Right atrium auricular region (tissue), 2 donors: ENCODE data around the gene CD6. TPM values are rescaled to one million over a fixed set of nuclear protein-coding genes. Genes with fewer than 3 reads are reported as not detected.
A peak's percentile ranks its signal among the peaks of the same experiment; 100 is the strongest.

Source experiments
- DNase-seq: peaks from one replicate; pipeline ENCODE4 v3.0.0-alpha.2; 2019; ENCODE audit warnings: low spot score
- H3K27ac ChIP-seq, 2 donors: fragments of 200-600 bp; sonication (generic); 1 replicate in 1 of 2; 2 replicates in 1 of 2; pipeline ENCODE4 v1.5.1; 2016 to 2019
- H3K27me3 ChIP-seq, 2 donors: fragments of 200-600 bp; sonication (generic); one replicate each; pipeline versions ENCODE4 v1.5.1 to v1.6.0; 2017 to 2019
- H3K36me3 ChIP-seq: fragments of 200-600 bp; sonication (generic); one replicate; pipeline ENCODE4 v1.5.1; 2016
- H3K4me1 ChIP-seq, 2 donors: fragments of 200-600 bp; sonication (generic); one replicate each; pipeline versions ENCODE4 v1.5.1 to v1.6.0; 2017 to 2019
- H3K4me3 ChIP-seq, 2 donors: fragments of 200-600 bp; sonication (generic); 1 replicate in 1 of 2; 2 replicates in 1 of 2; pipeline ENCODE4 v1.5.1; 2017 to 2019; ENCODE audit warnings: mild to moderate bottlenecking in 1 of 2, moderate library complexity in 1 of 2
- H3K9me3 ChIP-seq, 2 donors: fragments of 200-600 bp; sonication (generic); one replicate each; pipeline ENCODE4 v1.5.1; 2019
- total RNA-seq, 2 donors: library from RNA; depleted of rRNA; stranded (reverse); fragments of >200 nt; gene quantifications; one replicate each; pipeline ENCODE4 v1.1.0, GENCODE V29; 2016
- TF ChIP-seq, protein P1 (sequence below), 2 donors: fragments of 200-600 bp; sonication (generic); IDR thresholded peaks; one replicate each; pipeline ENCODE4 v1.5.1; 2019; ENCODE audit warnings: antibody characterized with exemption in 2 of 2

The CD6 gene
- total RNA-seq, 2 donors from 2014 or later: 0.48 to 0.79 TPM

DNA sequence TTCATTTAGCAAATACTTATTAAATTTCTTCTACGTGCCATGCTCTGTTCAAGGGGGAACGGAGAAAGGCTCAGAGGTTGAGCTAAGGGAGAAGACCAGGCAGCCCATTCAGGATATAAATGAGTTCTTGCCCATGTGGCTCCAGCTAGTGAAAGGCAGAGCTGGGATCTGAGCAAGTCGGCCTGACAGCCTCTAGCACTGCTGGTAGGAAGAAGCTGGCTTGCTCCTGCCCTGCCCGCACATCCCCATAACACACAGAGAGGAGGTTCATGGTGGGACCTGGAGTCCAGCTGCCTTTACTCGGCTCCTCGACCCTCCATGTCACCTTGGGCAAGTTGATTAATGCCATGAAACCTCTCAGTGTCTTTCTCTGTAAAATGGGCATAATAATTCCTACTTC, 21.5 kb upstream of the CD6 start:
- Histone ChIP-seq H3K4me3 (peak overlapping the region; percentile 39 to 56), H3K27ac (peak overlapping the region in 1 of 2 donors; percentile 35), H3K36me3 (no peaks in the 10 kb centered on the region), H3K4me1 (peaks cover 0 to 21% of the 10 kb centered on the region in 2 donors), H3K9me3 (no peaks in the 10 kb centered on the region), H3K27me3 (no peaks in the 10 kb centered on the region)
- TF ChIP-seq, protein P1, sequence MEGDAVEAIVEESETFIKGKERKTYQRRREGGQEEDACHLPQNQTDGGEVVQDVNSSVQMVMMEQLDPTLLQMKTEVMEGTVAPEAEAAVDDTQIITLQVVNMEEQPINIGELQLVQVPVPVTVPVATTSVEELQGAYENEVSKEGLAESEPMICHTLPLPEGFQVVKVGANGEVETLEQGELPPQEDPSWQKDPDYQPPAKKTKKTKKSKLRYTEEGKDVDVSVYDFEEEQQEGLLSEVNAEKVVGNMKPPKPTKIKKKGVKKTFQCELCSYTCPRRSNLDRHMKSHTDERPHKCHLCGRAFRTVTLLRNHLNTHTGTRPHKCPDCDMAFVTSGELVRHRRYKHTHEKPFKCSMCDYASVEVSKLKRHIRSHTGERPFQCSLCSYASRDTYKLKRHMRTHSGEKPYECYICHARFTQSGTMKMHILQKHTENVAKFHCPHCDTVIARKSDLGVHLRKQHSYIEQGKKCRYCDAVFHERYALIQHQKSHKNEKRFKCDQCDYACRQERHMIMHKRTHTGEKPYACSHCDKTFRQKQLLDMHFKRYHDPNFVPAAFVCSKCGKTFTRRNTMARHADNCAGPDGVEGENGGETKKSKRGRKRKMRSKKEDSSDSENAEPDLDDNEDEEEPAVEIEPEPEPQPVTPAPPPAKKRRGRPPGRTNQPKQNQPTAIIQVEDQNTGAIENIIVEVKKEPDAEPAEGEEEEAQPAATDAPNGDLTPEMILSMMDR (IDR thresholded peaks at IDR 0.05): no peak
- no peak for DNase-seq

DNA sequence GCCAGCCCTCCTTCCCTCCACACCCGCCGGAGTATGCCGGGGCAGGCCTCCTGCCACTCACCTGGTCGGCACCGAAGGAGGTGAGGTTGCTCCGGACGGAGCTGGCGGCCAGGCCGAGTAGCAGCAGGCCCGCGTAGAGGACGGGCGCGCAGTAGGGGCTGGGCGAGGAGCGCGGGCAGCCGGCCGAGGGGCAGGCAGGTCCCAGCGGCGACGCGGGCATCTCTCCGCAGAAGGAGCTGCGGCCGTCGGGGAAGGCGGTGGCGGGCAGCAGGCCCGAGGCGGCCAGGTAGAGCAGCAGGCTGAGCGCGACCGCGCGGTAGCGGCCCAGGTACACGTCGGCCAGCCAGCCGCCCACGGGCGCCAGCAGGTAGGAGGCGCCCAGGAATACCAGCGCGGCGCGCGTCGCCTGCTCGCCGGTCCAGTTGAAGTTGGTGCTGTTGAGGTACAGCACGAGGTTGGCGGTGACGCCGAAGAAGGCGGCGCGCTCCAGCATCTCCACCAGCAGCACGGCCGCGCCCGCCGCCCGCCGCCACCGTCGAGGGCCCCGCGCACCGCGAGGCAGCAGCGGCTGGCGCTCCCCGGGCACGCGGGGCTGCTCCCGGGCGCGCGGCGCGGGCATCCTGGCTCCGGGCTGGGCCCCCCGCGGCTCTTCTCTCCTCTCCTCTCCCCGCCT, 20.4 kb upstream of the CD6 start:
- Histone ChIP-seq H3K9me3 (no peaks in the 10 kb centered on the region), H3K27ac (peak overlapping the region; percentile 35 to 81), H3K4me3 (peak overlapping the region; percentile 39 to 56), H3K36me3 (no peaks in the 10 kb centered on the region), H3K27me3 (no peaks in the 10 kb centered on the region), H3K4me1 (peaks cover 0 to 21% of the 10 kb centered on the region in 2 donors)
- TF ChIP-seq, protein P1 (IDR thresholded peaks at IDR 0.05): no peak
- no peak for DNase-seq

DNA sequence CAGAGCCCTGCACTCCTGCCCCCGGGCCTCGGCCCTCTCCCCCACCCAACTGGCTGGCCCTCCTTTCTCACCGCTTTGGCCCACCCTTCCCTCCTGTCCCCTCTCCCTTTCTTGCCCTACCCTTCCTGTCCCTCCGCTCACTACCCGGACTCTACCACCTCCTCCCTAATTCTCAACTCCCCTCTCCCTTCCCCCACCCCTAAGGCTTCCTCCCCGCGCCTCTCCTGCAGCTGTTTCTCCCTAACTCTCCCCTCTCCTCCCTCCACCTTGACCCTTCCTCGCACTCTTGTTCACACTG, 19.9 kb upstream of the CD6 start:
- Histone ChIP-seq H3K36me3 (no peaks in the 10 kb centered on the region), H3K9me3 (no peaks in the 10 kb centered on the region), H3K27me3 (no peaks in the 10 kb centered on the region), H3K4me1 (peaks cover 0 to 21% of the 10 kb centered on the region in 2 donors), H3K27ac (peak overlapping the region; percentile 81 to 86), H3K4me3 (peak overlapping the region; percentile 39 to 56)
- TF ChIP-seq, protein P1 (IDR thresholded peaks at IDR 0.05): no peak
- no peak for DNase-seq

DNA sequence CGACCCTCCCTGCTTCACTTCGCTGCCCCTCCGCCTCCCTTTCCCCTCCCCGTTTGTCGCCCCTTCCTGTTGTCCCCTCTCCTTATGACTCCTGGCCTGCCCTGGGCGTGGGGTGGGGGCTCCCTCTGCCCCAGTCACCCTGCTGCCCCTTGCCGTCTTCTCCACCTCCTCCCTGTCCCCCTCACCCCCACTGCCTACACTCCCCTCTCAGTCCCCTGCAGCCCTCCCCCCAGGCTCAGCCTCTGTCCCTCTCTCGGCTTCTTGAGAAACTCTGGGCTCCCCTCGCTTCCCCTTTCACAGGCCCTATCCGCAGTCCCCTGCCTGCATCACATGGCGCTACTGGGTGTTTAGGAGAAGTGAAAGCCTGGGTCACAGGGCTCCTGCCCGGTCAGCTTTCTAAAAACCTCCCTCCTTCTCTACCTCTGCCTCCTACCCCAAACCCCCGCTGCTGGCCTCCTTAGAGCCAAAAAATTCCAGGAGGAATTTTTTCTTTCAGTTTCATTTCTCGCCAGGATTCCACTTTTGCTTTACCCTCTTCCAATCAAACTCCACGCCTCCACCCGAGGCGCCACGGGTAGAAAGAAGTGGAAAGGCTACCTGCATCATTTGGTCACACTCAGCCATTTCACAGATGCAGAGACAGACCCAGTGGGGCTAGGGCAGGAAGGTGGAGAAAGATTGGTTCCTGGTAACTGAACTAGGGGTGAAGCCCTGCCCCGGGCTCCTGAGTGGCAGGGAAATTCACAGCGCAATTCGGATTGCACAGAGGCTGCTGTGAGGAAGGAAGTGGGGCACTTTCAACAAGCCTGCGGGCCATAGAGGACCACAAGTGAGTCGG, 19.4 kb upstream of the CD6 start, which contains the start of gene SLC15A3:
SLC15A3 (minus strand) TSS at position 273 of the 838 bp plus-strand sequence. CDS start 625 bp downstream, outside the sequence.
- Histone ChIP-seq H3K4me3 (peak within 1 kb of the TSS; percentile 39 to 56), H3K36me3 (no peaks in the 10 kb centered on the region), H3K27me3 (no peaks in the 10 kb centered on the region), H3K9me3 (no peaks in the 10 kb centered on the region), H3K27ac (peak within 1 kb of the TSS; percentile 81 to 86), H3K4me1 (peaks cover 0 to 21% of the 10 kb centered on the region in 2 donors)
- peak; percentile 83 for DNase-seq
- TF ChIP-seq, protein P1 (IDR thresholded peaks at IDR 0.05): no peak

DNA sequence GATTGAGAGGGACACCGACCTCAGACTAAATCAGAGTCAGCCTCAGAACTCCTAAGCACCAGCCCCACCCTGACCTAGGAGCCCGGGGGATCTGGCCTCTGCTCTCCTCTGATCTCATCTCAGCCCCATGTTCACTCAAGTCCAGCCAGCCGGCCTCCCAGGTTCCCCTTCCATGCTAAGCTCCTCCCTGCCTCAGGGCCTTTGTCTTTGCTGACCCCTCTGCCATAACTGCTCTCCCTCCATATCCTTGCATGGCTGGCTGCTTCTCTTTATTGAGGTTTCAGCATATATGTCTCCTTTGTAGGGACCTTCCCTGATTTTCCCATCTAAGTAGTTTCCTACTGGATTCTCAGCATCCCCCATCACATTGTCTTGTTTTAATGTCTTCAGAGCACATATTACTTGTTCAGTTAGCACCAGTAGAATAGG, 18.7 kb upstream of the CD6 start:
- TF ChIP-seq, protein P1 (IDR thresholded peaks at IDR 0.05): no peak

More for the DNA sequence above, 18.7 kb upstream of the CD6 start:
- H3K4me3 ChIP-seq: peak overlapping the region; percentile 39 to 56
- peaks cover 0 to 21% of the 10 kb centered on the region in 2 donors for H3K4me1 ChIP-seq
- DNase-seq: no peak
- H3K36me3 ChIP-seq: no peaks in the 10 kb centered on the region
- H3K27me3 ChIP-seq: no peaks in the 10 kb centered on the region
- peak overlapping the region; percentile 81 to 86 for H3K27ac ChIP-seq
- H3K9me3 ChIP-seq: no peaks in the 10 kb centered on the region
